ENCODE data around the gene RGS1. TPM values are rescaled to one million over a fixed set of nuclear protein-coding genes. Genes with fewer than 3 reads are reported as not detected.

RGS1 gene
- total RNA-seq, 8 experiments from 2014 or later = 0.05 to 5.3 (median 0.57) TPM; not detected in 2

- H3K4me1 ChIP-seq (replicated peaks in 1 of 2) = no peaks in the 10 kb centered on the region
- H3K4me3 ChIP-seq = no peak overlapping the region
- WGBS, 10 experiments = 0 to 100% (median 71%) methylated on average over 1 to 3 of the region's 3 CpGs; no CpG with 5 or more reads in 1 of the 10 experiments
- H3K27ac ChIP-seq = no peak overlapping the region
- in situ Hi-C loops (cut with MboI; ENCODE audit: low pct_unique_long_range_greater_than_20kb in 2 of 9, low sequenced_read_pairs in 9 of 9, unreplicated experiment in 9 of 9) = no loop called here
- no peak for ATAC-seq (replicated peaks in 6 of 8)
These were observed 51.0 kb downstream of the RGS1 start for GRCh38 chr1:192626366-192627179.

GRCh38 chr1:192627901-192628300, 52.3 kb downstream of the RGS1 start:
- in situ Hi-C loops (cut with MboI; ENCODE audit: low pct_unique_long_range_greater_than_20kb in 2 of 9, low sequenced_read_pairs in 9 of 9, unreplicated experiment in 9 of 9) = no loop called here
- 60 to 100% (median 96%) methylated on average over 2 to 5 of the region's 5 CpGs; no CpG with 5 or more reads in 1 of the 10 experiments for WGBS, 10 experiments
- no peak for ATAC-seq (replicated peaks in 6 of 8)
- H3K4me1 ChIP-seq (replicated peaks in 1 of 2) = no peaks in the 10 kb centered on the region
- H3K4me3 ChIP-seq = no peak overlapping the region
- no peak overlapping the region for H3K27ac ChIP-seq

- no peak overlapping the region for H3K27ac ChIP-seq
- H3K4me3 ChIP-seq = no peak overlapping the region
- 70 to 100% (median 88%) methylated on average over 1 of the region's 1 CpG; no CpG with 5 or more reads in 4 of the 10 experiments for WGBS, 10 experiments
- in situ Hi-C loops (cut with MboI; ENCODE audit: low pct_unique_long_range_greater_than_20kb in 2 of 9, low sequenced_read_pairs in 9 of 9, unreplicated experiment in 9 of 9) = no loop called here
- H3K4me1 ChIP-seq (replicated peaks in 1 of 2) = no peaks in the 10 kb centered on the region
- peak in 1 of 8 experiments; percentile 42 for ATAC-seq (replicated peaks in 6 of 8)
These were observed 53.0 kb downstream of the RGS1 start for GRCh38 chr1:192628396-192629057.

- H3K4me1 ChIP-seq (replicated peaks in 1 of 2) = no peaks in the 10 kb centered on the region
- H3K27ac ChIP-seq = no peak overlapping the region
- H3K4me3 ChIP-seq = no peak overlapping the region
- ATAC-seq (replicated peaks in 6 of 8) = no peak
- in situ Hi-C loops (cut with MboI; ENCODE audit: low pct_unique_long_range_greater_than_20kb in 2 of 9, low sequenced_read_pairs in 9 of 9, unreplicated experiment in 9 of 9) = no loop called here
- WGBS, 10 experiments = 0 to 100% (median 57%) methylated on average over 1 to 3 of the region's 3 CpGs; no CpG with 5 or more reads in 1 of the 10 experiments
These were observed 54.0 kb downstream of the RGS1 start for GRCh38 chr1:192629612-192630011.

Other genes with a start within 250 kb of the RGS1 start
- 10 to 100 TPM in 1 of 8 experiments, 1 to 10 TPM in 1, under 1 TPM in 4, not detected in 2; 0.05 to 11.7 (median 0.63) TPM for gene RGS13, start 60.4 kb downstream of the RGS1 start, total RNA-seq
- gene RGS2, start 233.3 kb downstream of the RGS1 start, total RNA-seq = 10 to 100 TPM in 6 of 8 experiments, 1 to 10 TPM in 2; 8.5 to 93.9 (median 50.1) TPM